ENCODE data around the gene PTPRN2.
"Not testable (repeated sequence)": the region's sequence is repeated elsewhere in the genome, so short reads cannot be mapped to it uniquely, and the experiment has no call there.

PTPRN2 gene

GRCh38 chr7:157983502-157984422, 603.9 kb downstream of the PTPRN2 start:
- Histone ChIP-seq H3K9me3 (ENCODE audit: control insufficient read depth, insufficient read depth, low read length) (no peaks in the 10 kb centered on the region), H3K36me3 (ENCODE audit: insufficient read depth, low read length) (no peaks in the 10 kb centered on the region), H3K9ac (ENCODE audit: low read depth, low read length) (no peak overlapping the region)

GRCh38 chr7:157981778-157982177, 605.8 kb downstream of the PTPRN2 start:
- Histone ChIP-seq H3K4me1 (ENCODE audit: insufficient read depth, low read length) (0 out of 2 replicates have a peak, but pooled peaks cover 6% of the 10 kb centered on the region), H3K9me3 (ENCODE audit: control insufficient read depth, insufficient read depth, low read length) (no peaks in the 10 kb centered on the region), H3K36me3 (ENCODE audit: insufficient read depth, low read length) (no peaks in the 10 kb centered on the region), H3K9ac (ENCODE audit: low read depth, low read length) (no peak overlapping the region)

More at GRCh38 chr7:157983502-157984422, 603.9 kb downstream of the PTPRN2 start:
- H3K4me1 ChIP-seq (ENCODE audit: insufficient read depth, low read length), result 0 out of 2 replicates have a peak, but pooled peaks cover 6% of the 10 kb centered on the region

- Histone ChIP-seq H3K9me3 (ENCODE audit: control insufficient read depth, insufficient read depth, low read length) (no peaks in the 10 kb centered on the region), H3K9ac (ENCODE audit: low read depth, low read length) (no peak overlapping the region), H3K4me1 (ENCODE audit: insufficient read depth, low read length) (0 out of 2 replicates have a peak, but pooled peaks cover 6% of the 10 kb centered on the region), H3K36me3 (ENCODE audit: insufficient read depth, low read length) (no peaks in the 10 kb centered on the region)
Measured at GRCh38 chr7:157980774-157981173, 606.8 kb downstream of the PTPRN2 start.

- not testable (repeated sequence) for H3K4me1 ChIP-seq (ENCODE audit: insufficient read depth, low read length); H3K36me3 ChIP-seq (ENCODE audit: insufficient read depth, low read length); H3K9ac ChIP-seq (ENCODE audit: low read depth, low read length); H3K9me3 ChIP-seq (ENCODE audit: control insufficient read depth, insufficient read depth, low read length)
Measured at GRCh38 chr7:157980341-157980731, 607.3 kb downstream of the PTPRN2 start.

- H3K9ac ChIP-seq (ENCODE audit: low read depth, low read length), result no peak overlapping the region
- H3K36me3 ChIP-seq (ENCODE audit: insufficient read depth, low read length), result no peaks in the 10 kb centered on the region
- H3K9me3 ChIP-seq (ENCODE audit: control insufficient read depth, insufficient read depth, low read length), result no peaks in the 10 kb centered on the region
- H3K4me1 ChIP-seq (ENCODE audit: insufficient read depth, low read length), result 0 out of 2 replicates have a peak, but pooled peaks cover 6% of the 10 kb centered on the region
Measured at GRCh38 chr7:157979636-157980340, 607.8 kb downstream of the PTPRN2 start.

GRCh38 chr7:157978766-157979165, 608.9 kb downstream of the PTPRN2 start:
- Histone ChIP-seq H3K36me3 (ENCODE audit: insufficient read depth, low read length) (no peaks in the 10 kb centered on the region), H3K4me1 (ENCODE audit: insufficient read depth, low read length) (0 out of 2 replicates have a peak, but pooled peaks cover 6% of the 10 kb centered on the region), H3K9ac (ENCODE audit: low read depth, low read length) (no peak overlapping the region), H3K9me3 (ENCODE audit: control insufficient read depth, insufficient read depth, low read length) (no peaks in the 10 kb centered on the region)

GRCh38 chr7:157977717-157978496, 609.7 kb downstream of the PTPRN2 start:
- Histone ChIP-seq H3K9ac (ENCODE audit: low read depth, low read length) (no peak overlapping the region), H3K36me3 (ENCODE audit: insufficient read depth, low read length) (no peaks in the 10 kb centered on the region), H3K4me1 (ENCODE audit: insufficient read depth, low read length) (no peaks in the 10 kb centered on the region), H3K9me3 (ENCODE audit: control insufficient read depth, insufficient read depth, low read length) (no peaks in the 10 kb centered on the region; the same call in 1 of the 2 replicates)

GRCh38 chr7:157977306-157977705, 610.3 kb downstream of the PTPRN2 start:
- Histone ChIP-seq H3K9me3 (ENCODE audit: control insufficient read depth, insufficient read depth, low read length) (no peaks in the 10 kb centered on the region; the same call in 1 of the 2 replicates), H3K9ac (ENCODE audit: low read depth, low read length) (no peak overlapping the region), H3K4me1 (ENCODE audit: insufficient read depth, low read length) (no peaks in the 10 kb centered on the region), H3K36me3 (ENCODE audit: insufficient read depth, low read length) (no peaks in the 10 kb centered on the region)

GRCh38 chr7:157976406-157976805, 611.2 kb downstream of the PTPRN2 start:
- Histone ChIP-seq H3K36me3 (ENCODE audit: insufficient read depth, low read length) (no peaks in the 10 kb centered on the region), H3K9ac (ENCODE audit: low read depth, low read length) (no peak overlapping the region)

GRCh38 chr7:157975401-157976372, 611.9 kb downstream of the PTPRN2 start:
- no peak overlapping the region for H3K9ac ChIP-seq (ENCODE audit: low read depth, low read length)
- H3K9me3 ChIP-seq (ENCODE audit: control insufficient read depth, insufficient read depth, low read length), result no peaks in the 10 kb centered on the region; the same call in none of the 2 replicates
- H3K36me3 ChIP-seq (ENCODE audit: insufficient read depth, low read length), result no peaks in the 10 kb centered on the region
- no peaks in the 10 kb centered on the region for H3K4me1 ChIP-seq (ENCODE audit: insufficient read depth, low read length)

More at GRCh38 chr7:157976406-157976805, 611.2 kb downstream of the PTPRN2 start:
- H3K9me3 ChIP-seq (ENCODE audit: control insufficient read depth, insufficient read depth, low read length), result no peaks in the 10 kb centered on the region; the same call in none of the 2 replicates
- H3K4me1 ChIP-seq (ENCODE audit: insufficient read depth, low read length), result no peaks in the 10 kb centered on the region

- no peaks in the 10 kb centered on the region for H3K36me3 ChIP-seq (ENCODE audit: insufficient read depth, low read length)
- no peaks in the 10 kb centered on the region for H3K4me1 ChIP-seq (ENCODE audit: insufficient read depth, low read length)
- peaks cover under 1% of the 10 kb centered on the region for H3K9me3 ChIP-seq (ENCODE audit: control insufficient read depth, insufficient read depth, low read length)
Measured at GRCh38 chr7:157974678-157975230, 612.9 kb downstream of the PTPRN2 start.

GRCh38 chr7:157973971-157974677, 613.5 kb downstream of the PTPRN2 start:
- Histone ChIP-seq H3K36me3 (ENCODE audit: insufficient read depth, low read length) (no peaks in the 10 kb centered on the region), H3K9me3 (ENCODE audit: control insufficient read depth, insufficient read depth, low read length) (peaks cover 4% of the 10 kb centered on the region), H3K9ac (ENCODE audit: low read depth, low read length) (no peak overlapping the region), H3K4me1 (ENCODE audit: insufficient read depth, low read length) (no peaks in the 10 kb centered on the region)

More at GRCh38 chr7:157974678-157975230, 612.9 kb downstream of the PTPRN2 start:
- no peak overlapping the region for H3K9ac ChIP-seq (ENCODE audit: low read depth, low read length)

All from ES-I3 (cell line).